Sigmoid colon (tissue), 7 donors: ENCODE results near the gene PLSCR2. TPM values are rescaled to one million over a fixed set of nuclear protein-coding genes. Genes with fewer than 3 reads are reported as not detected.

Experiments
- DNase-seq: peaks from one replicate; pipeline ENCODE4 v3.0.0-alpha.2; 2019
- H3K27ac ChIP-seq, 4 donors: fragments of 200-600 bp; sonication (generic); one replicate each; pipeline ENCODE4 v1.5.1; 2016 to 2019; ENCODE audit warnings: mild to moderate bottlenecking in 1 of 4
- H3K27me3 ChIP-seq, 3 donors: fragments of 200-600 bp; sonication (generic); one replicate each; pipeline ENCODE4 v1.5.1; 2019; ENCODE audit warnings: mild to moderate bottlenecking in 1 of 3
- H3K36me3 ChIP-seq, 4 donors: fragments of 200-600 bp; sonication (generic); one replicate each; pipeline ENCODE4 v1.5.1; 2016 to 2019
- H3K4me1 ChIP-seq, 4 donors: fragments of 200-600 bp; sonication (generic); one replicate each; pipeline ENCODE4 v1.5.1; 2017 to 2019
- H3K4me3 ChIP-seq, 4 donors: fragments of 200-600 bp; sonication (generic); one replicate each; pipeline ENCODE4 v1.5.1; 2017 to 2019; ENCODE audit warnings: mild to moderate bottlenecking in 2 of 4, moderate library complexity in 1 of 4
- H3K9me3 ChIP-seq, 4 donors: fragments of 200-600 bp in 3 of 4; sonication (generic) in 3 of 4; one replicate each; pipeline versions ENCODE4 v1.5.1 to v1.6.1; 2013 to 2019
- EP300 ChIP-seq, 4 donors: sonication (generic); formaldehyde crosslinking; IDR thresholded peaks; one replicate each; pipeline ENCODE4 v1.6.1; 2017; ENCODE audit warnings: antibody characterized with exemption in 4 of 4
- POLR2A ChIP-seq, 2 donors: fragments of 450-650 bp; IDR thresholded peaks; one replicate each; pipeline ENCODE4 v1.6.1; 2016; ENCODE audit warnings: antibody characterized with exemption in 2 of 2, mild to moderate bottlenecking in 2 of 2, moderate library complexity in 2 of 2
- POLR2AphosphoS5 ChIP-seq, 4 donors: sonication (generic); formaldehyde crosslinking; IDR thresholded peaks; one replicate each; pipeline ENCODE4 v1.6.1; 2017; ENCODE audit warnings: antibody characterized with exemption in 4 of 4
- WGBS, 2 donors: extraction: QIAGEN DNeasy Blood & Tissue Kit; methylation state at CpG; one replicate each; pipeline ENCODE4 v1.1.7; 2013; 5-methylcytosine and 5-hydroxymethylcytosine counted together
- intact Hi-C: fragments of 100-400 bp; cut with DNase I; formaldehyde crosslinking; loops from one replicate; pipeline ENCODE4 v1.15.1; 2023
- polyA plus RNA-seq, 3 donors: library from polyadenylated mRNA; stranded (reverse); fragments of 200-250 nt; gene quantifications; one replicate each; pipeline ENCODE4 v1.2.3, GENCODE V29; 2013
- total RNA-seq, 4 donors: library from RNA; depleted of rRNA; stranded (reverse); fragments of >200 nt; gene quantifications; one replicate each; pipeline ENCODE4 v1.1.0, GENCODE V29; 2016
- TF ChIP-seq, protein P1 (sequence below), 4 experiments: fragments of 450-650 bp in 3 of 4; fragments of 200-600 bp in 1 of 4; IDR thresholded peaks; one replicate each; pipeline ENCODE4 v1.5.1; 2016 to 2019; ENCODE audit warnings: antibody characterized with exemption in 4 of 4, mild to moderate bottlenecking in 3 of 4, moderate library complexity in 2 of 4
- donor health status: healthy with polysubstance abuse.
- donor health status: Bipolar disorder and iron deficiency.
- donor health status: healthy.

The PLSCR2 gene
- total and polyA plus RNA-seq, 7 donors: 0.45 TPM; not detected in 6

DNA sequence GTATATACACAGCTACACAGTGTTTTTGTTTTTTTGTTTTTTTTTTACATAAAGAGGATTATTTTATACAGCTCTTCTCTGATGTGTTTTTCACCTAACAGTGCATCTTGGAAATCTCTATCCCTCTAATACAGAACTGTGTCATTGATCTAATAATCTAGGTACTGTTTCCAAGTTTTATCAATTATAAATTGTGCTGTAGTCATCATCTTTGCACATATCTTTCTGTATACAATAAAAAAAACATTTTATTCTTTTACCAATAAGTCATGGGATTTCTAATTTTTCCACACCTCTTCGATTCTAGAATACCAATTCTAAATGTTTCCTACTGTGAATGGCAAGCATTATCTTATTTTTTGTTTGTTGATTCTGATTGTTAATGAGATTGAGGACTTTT lies 1.7 kb upstream of the PLSCR2 start:
- H3K4me3 ChIP-seq: no peak overlapping the region
- intact Hi-C loops: loop anchor here (5.0 kb wide), 1 partner anchor 71 kb away; the partner anchor contains the start of gene PLSCR1
- H3K27ac ChIP-seq: no peak overlapping the region
- DNase-seq: no peak
- H3K9me3 ChIP-seq: no peaks in the 10 kb centered on the region
- no peak for TF ChIP-seq POLR2AphosphoS5 (IDR thresholded peaks at IDR 0.05)
- no peak for TF ChIP-seq POLR2A (IDR thresholded peaks at IDR 0.05)
- no peaks in the 10 kb centered on the region for H3K36me3 ChIP-seq
- peaks cover 0 to 15% (median 6%) of the 10 kb centered on the region in 4 donors for H3K4me1 ChIP-seq
- no peaks in the 10 kb centered on the region for H3K27me3 ChIP-seq
- 89 to 96% methylated on average over 1 of the region's 1 CpG for WGBS, 2 donors

DNA sequence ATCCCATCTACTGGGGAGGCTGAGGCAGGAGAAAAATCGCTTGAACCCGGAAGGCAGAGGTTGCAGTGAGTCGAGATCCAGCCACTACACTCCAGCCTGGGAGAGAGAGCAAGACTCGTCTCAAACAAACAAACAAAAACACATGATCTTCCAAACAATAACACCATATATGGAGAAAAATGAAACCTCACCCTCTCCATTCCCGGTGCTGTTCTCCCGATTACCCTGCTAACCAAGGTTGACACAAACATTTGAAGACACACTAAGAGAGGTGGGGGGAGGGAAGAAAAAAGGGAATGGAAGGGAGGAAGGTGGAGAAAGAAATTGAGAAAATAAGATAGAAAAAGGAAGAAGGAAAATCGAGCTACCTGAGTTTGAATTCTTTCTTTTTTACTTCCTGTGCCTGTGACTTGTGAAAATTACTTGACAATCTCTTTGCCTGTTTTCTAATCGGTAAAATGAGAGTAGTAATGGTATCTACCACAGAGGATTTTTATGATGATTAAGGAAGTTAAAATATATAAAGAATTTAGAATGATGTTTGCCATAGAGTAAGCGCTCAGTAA lies 1.1 kb upstream of the PLSCR2 start:
- no peaks in the 10 kb centered on the region for H3K27me3 ChIP-seq
- no peak for DNase-seq
- H3K4me1 ChIP-seq: peaks cover 0 to 15% (median 6%) of the 10 kb centered on the region in 4 donors
- TF ChIP-seq POLR2AphosphoS5 (IDR thresholded peaks at IDR 0.05) (no peak), POLR2A (IDR thresholded peaks at IDR 0.05) (no peak)
- TF ChIP-seq, protein P1, sequence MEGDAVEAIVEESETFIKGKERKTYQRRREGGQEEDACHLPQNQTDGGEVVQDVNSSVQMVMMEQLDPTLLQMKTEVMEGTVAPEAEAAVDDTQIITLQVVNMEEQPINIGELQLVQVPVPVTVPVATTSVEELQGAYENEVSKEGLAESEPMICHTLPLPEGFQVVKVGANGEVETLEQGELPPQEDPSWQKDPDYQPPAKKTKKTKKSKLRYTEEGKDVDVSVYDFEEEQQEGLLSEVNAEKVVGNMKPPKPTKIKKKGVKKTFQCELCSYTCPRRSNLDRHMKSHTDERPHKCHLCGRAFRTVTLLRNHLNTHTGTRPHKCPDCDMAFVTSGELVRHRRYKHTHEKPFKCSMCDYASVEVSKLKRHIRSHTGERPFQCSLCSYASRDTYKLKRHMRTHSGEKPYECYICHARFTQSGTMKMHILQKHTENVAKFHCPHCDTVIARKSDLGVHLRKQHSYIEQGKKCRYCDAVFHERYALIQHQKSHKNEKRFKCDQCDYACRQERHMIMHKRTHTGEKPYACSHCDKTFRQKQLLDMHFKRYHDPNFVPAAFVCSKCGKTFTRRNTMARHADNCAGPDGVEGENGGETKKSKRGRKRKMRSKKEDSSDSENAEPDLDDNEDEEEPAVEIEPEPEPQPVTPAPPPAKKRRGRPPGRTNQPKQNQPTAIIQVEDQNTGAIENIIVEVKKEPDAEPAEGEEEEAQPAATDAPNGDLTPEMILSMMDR (IDR thresholded peaks at IDR 0.05): no peak
- WGBS, 2 donors: 63 to 82% methylated on average over 9 of the region's 9 CpGs
- no peaks in the 10 kb centered on the region for H3K9me3 ChIP-seq
- no peak overlapping the region for H3K27ac ChIP-seq
- H3K4me3 ChIP-seq: no peak overlapping the region
- H3K36me3 ChIP-seq: no peaks in the 10 kb centered on the region
- intact Hi-C loops: loop anchor here (5.0 kb wide), 1 partner anchor 72 kb away; the partner anchor contains the start of gene PLSCR1

DNA sequence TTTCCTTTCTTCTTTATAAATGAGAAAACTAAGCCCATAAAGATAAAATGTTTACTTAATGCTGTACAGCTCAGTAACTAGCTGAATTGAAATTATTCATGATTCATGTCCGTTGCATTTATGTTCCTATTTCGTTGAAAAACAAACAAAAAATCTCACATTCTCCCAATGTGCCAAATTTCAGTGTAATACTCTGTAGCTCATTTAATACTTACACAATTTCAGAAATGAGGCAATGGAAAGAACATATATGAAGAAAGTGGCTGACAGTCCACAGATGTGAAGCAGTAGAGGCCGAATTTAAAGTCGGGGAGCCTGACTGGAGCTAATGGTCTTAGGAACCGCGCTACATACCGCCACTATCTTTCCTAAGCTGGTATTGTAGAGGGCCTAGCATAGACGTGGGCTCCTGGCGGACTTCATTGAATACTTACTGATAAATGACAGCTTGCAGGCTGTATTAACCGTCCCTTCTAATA lies 651 bp downstream of the PLSCR2 start:
- peak overlapping the region in 1 of 4 donors; percentile 66 for H3K4me3 ChIP-seq
- intact Hi-C loops: no loop called here
- no peaks in the 10 kb centered on the region for H3K9me3 ChIP-seq
- TF ChIP-seq POLR2AphosphoS5 (IDR thresholded peaks at IDR 0.05): no peak
- TF ChIP-seq EP300 (IDR thresholded peaks at IDR 0.05): no peak
- TF ChIP-seq, protein P1 (IDR thresholded peaks at IDR 0.05): no peak
- no peak for TF ChIP-seq POLR2A (IDR thresholded peaks at IDR 0.05)
- WGBS, 2 donors: 79 to 84% methylated on average over 10 of the region's 10 CpGs
- DNase-seq: no peak
- H3K27me3 ChIP-seq: no peaks in the 10 kb centered on the region
- H3K4me1 ChIP-seq: peaks cover 0 to 15% (median 6%) of the 10 kb centered on the region in 4 donors
- no peaks in the 10 kb centered on the region for H3K36me3 ChIP-seq
- H3K27ac ChIP-seq: peak overlapping the region; percentile 36 to 76 (median 64)

DNA sequence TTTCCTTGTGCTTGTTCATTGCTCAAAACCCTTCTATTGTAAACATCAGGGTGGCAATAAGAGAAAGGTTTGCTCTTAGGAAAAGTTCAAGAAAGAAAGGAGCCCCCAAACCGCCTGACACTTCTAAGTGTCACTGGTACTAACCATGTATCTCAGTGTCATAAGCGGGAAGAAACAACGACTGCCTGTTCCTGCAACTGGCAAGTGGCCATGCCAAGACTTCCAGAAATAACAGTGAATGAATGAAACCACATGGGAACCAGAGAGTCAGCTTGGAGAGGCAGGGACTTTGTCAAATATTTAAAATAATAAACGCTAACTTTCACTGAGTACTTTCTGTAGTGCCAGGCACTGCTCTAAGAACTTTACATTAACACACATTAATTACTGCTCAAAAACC lies 1.1 kb downstream of the PLSCR2 start:
- no peak for DNase-seq
- Histone ChIP-seq H3K4me1 (peaks cover 0 to 15% (median 6%) of the 10 kb centered on the region in 4 donors), H3K27me3 (no peaks in the 10 kb centered on the region), H3K36me3 (no peaks in the 10 kb centered on the region), H3K27ac (peak overlapping the region in 2 of 4 donors; percentile 66 to 76), H3K4me3 (no peak overlapping the region), H3K9me3 (no peaks in the 10 kb centered on the region)
- intact Hi-C loops: no loop called here
- 56 to 70% methylated on average over 4 of the region's 4 CpGs for WGBS, 2 donors
- no peak for TF ChIP-seq EP300 (IDR thresholded peaks at IDR 0.05)
- TF ChIP-seq POLR2AphosphoS5 (IDR thresholded peaks at IDR 0.05): no peak
- no peak for TF ChIP-seq POLR2A (IDR thresholded peaks at IDR 0.05)
- TF ChIP-seq, protein P1 (IDR thresholded peaks at IDR 0.05): no peak

DNA sequence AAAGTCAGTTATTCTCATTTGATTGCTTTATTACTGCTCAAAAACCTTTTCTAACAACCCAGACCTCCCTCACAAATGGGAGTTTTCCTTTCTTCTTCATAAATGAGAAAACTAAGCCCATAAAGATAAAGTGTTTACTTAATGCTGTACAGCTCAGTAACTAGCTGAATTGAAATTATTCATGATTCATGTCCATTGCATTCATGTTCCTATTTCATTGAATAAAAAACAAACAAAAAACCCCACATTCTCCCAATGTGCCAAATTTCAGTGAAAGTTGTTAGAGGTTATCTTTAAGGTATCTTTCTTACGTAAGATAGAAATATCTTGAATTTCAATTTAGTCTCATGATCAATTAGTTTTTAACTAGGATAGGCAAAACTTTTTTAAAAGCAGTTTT lies 2.8 kb downstream of the PLSCR2 start:
- intact Hi-C loops: no loop called here
- H3K27me3 ChIP-seq: no peaks in the 10 kb centered on the region
- 0 to 35% methylated on average over 1 of the region's 1 CpG for WGBS, 2 donors
- no peaks in the 10 kb centered on the region for H3K36me3 ChIP-seq
- H3K27ac ChIP-seq: no peak overlapping the region
- no peak overlapping the region for H3K4me3 ChIP-seq
- peaks cover 0 to 12% (median 3%) of the 10 kb centered on the region in 4 donors for H3K4me1 ChIP-seq
- TF ChIP-seq POLR2AphosphoS5 (IDR thresholded peaks at IDR 0.05): no peak
- no peak for TF ChIP-seq EP300 (IDR thresholded peaks at IDR 0.05)
- TF ChIP-seq, protein P1 (IDR thresholded peaks at IDR 0.05): no peak
- TF ChIP-seq POLR2A (IDR thresholded peaks at IDR 0.05): no peak
- DNase-seq: no peak
- H3K9me3 ChIP-seq: no peaks in the 10 kb centered on the region
